ENCODE results near the gene UPF1.

The UPF1 gene

DNA sequence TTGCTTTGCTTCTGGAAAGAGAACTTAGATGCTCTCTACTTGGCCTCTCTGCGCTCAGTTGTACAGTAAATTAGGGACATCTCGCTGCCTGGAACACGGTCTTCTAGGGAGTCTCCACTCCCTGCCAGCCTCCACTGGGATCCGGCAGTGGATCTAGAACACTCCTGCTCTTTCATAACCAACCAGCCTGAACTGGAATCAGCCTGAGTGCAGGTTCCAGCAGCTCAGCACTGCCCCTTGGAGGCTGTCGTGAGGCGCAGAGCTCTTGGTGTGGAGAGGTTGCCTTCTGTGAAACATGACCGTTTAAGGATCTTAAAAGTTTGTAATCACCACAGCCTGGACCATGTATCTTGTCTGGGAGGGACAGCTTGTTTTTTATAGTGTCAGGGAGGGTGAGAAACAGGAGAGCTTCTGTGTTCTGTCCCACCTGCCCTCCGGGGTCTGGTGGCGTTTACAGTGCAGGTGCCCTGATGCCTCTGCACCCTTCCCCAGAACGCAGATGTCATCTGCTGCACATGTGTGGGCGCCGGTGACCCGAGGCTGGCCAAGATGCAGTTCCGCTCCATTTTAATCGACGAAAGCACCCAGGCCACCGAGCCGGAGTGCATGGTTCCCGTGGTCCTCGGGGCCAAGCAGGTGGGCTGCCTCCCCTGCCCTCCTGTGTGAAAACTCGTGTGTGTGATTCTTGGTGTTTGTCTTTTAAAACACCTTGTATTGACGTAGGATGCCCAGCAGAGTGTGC is 24.8 kb downstream of the UPF1 start:
- Histone ChIP-seq H3K9me3 (ENCODE audit: control insufficient read depth, low read length) (no peaks in the 10 kb centered on the region), H3K4me1 (ENCODE audit: control insufficient read depth, insufficient read depth, low read length) (peaks cover 5% of the 10 kb centered on the region), H3K9ac (ENCODE audit: low read length) (no peak overlapping the region), H3K27me3 (ENCODE audit: control insufficient read depth, insufficient read depth, low read length) (no peaks in the 10 kb centered on the region), H3K4me3 (ENCODE audit: low read length) (no peak overlapping the region), H3K36me3 (ENCODE audit: control insufficient read depth, insufficient read depth, low read length) (peaks cover 61% of the 10 kb centered on the region)

DNA sequence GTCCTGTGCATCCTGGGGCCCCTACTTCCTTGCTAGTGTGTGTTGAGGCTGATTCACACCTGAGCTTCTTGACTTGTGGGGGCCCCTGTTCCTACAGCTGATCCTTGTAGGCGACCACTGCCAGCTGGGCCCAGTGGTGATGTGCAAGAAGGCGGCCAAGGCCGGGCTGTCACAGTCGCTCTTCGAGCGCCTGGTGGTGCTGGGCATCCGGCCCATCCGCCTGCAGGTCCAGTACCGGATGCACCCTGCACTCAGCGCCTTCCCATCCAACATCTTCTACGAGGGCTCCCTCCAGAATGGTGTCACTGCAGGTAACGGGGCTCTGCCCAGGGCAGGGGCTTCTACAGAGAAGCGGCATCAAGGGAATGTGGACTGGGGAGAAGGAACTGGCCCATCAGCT is 25.5 kb downstream of the UPF1 start:
- Histone ChIP-seq H3K36me3 (ENCODE audit: control insufficient read depth, insufficient read depth, low read length) (peaks cover 62% of the 10 kb centered on the region), H3K4me1 (ENCODE audit: control insufficient read depth, insufficient read depth, low read length) (peaks cover 5% of the 10 kb centered on the region), H3K4me3 (ENCODE audit: low read length) (no peak overlapping the region), H3K27me3 (ENCODE audit: control insufficient read depth, insufficient read depth, low read length) (no peaks in the 10 kb centered on the region), H3K9ac (ENCODE audit: low read length) (no peak overlapping the region), H3K9me3 (ENCODE audit: control insufficient read depth, low read length) (no peaks in the 10 kb centered on the region)

DNA sequence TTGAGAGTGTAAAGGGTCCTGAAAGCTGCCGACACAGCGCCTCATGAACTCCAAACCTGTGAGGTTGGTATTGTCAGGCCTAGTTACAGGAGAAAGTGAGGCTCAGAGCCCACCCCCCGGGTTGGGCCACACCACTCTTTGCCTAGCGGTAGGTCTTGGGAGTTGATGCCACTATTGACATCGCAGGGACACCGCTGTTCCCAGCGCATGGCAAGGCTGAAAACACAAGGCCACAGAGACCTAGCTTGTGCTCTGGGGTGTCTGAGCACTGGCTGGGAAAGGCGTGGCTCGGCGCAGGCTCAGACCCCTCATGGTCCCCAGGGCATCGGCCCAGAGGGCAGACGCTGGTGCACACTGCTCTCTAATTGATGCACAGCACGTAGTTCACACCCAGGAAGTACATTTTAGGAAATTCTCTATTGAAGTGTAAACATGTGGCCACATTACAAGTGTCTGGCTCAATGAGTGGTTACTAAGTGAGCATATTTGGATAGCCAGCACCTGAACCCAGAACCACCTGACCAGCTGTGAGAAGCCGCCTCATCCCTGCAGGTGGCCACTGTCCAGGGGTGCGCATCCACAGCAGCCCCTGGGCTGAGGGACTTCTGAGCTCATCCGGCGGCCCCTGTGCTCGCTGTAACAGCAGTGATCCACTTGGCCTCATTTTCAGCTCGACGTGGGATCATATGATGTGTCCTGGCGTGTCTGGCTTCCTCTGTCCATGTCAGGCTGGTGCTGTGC is 27.3 kb downstream of the UPF1 start:
- no peak overlapping the region for H3K4me3 ChIP-seq (ENCODE audit: low read length)
- peaks cover 5% of the 10 kb centered on the region for H3K4me1 ChIP-seq (ENCODE audit: control insufficient read depth, insufficient read depth, low read length)
- H3K9me3 ChIP-seq (ENCODE audit: control insufficient read depth, low read length), result no peaks in the 10 kb centered on the region
- H3K27me3 ChIP-seq (ENCODE audit: control insufficient read depth, insufficient read depth, low read length), result no peaks in the 10 kb centered on the region
- peaks cover 63% of the 10 kb centered on the region for H3K36me3 ChIP-seq (ENCODE audit: control insufficient read depth, insufficient read depth, low read length)
- no peak overlapping the region for H3K9ac ChIP-seq (ENCODE audit: low read length)

DNA sequence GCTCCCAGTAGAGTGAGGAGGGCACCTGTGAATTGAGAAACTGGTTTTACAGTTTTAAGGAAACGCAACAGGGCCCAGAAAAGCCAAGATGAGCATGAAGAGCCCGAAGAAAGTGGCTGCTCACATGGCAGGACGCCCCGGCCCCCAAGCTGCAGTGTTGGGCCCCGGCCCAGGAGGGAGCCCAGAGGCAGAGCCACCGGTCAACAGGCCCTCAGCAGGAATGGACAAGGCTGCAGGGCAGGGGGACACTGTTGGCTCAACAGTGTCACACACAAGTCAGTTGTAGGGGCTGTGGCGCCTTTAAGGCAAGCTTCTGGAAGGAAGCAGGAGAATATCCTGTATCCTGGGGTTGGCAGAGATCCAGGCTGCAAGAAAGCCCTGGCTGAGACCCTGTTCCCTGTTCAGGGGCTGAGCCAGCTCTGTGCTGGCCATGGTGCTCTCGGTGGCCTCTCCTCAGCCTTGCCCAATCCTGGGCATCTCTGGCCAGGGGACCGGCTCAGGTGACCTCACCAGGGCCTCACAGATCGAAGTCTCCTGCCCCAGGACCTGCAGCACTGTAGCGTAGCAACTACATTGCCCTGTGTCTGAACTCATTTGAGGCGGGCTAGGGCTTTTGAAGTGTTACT is 28.0 kb downstream of the UPF1 start:
- no peak overlapping the region for H3K4me3 ChIP-seq (ENCODE audit: low read length)
- H3K27me3 ChIP-seq (ENCODE audit: control insufficient read depth, insufficient read depth, low read length), result no peaks in the 10 kb centered on the region
- peaks cover 63% of the 10 kb centered on the region for H3K36me3 ChIP-seq (ENCODE audit: control insufficient read depth, insufficient read depth, low read length)
- peaks cover 5% of the 10 kb centered on the region for H3K4me1 ChIP-seq (ENCODE audit: control insufficient read depth, insufficient read depth, low read length)
- H3K9me3 ChIP-seq (ENCODE audit: control insufficient read depth, low read length), result no peaks in the 10 kb centered on the region
- H3K9ac ChIP-seq (ENCODE audit: low read length), result no peak overlapping the region

DNA sequence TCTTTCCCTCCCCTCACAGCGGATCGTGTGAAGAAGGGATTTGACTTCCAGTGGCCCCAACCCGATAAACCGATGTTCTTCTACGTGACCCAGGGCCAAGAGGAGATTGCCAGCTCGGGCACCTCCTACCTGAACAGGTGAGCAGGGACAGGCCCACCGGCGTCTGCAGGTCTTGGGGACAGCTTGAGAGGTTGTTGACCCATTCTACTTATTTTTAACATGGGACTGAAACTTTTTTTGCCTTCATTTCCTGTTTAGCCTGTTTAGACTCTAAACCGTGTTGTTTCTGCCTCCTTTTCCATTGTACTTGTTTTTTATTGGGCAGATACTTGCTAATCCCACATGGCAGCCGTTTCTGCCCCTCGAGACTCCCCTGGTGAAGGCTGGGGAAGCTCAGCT is 28.5 kb downstream of the UPF1 start:
- H3K27me3 ChIP-seq (ENCODE audit: control insufficient read depth, insufficient read depth, low read length), result no peaks in the 10 kb centered on the region
- H3K4me1 ChIP-seq (ENCODE audit: control insufficient read depth, insufficient read depth, low read length), result peaks cover 5% of the 10 kb centered on the region
- H3K9me3 ChIP-seq (ENCODE audit: control insufficient read depth, low read length), result no peaks in the 10 kb centered on the region
- no peak overlapping the region for H3K9ac ChIP-seq (ENCODE audit: low read length)
- H3K4me3 ChIP-seq (ENCODE audit: low read length), result no peak overlapping the region
- H3K36me3 ChIP-seq (ENCODE audit: control insufficient read depth, insufficient read depth, low read length), result peaks cover 60% of the 10 kb centered on the region

DNA sequence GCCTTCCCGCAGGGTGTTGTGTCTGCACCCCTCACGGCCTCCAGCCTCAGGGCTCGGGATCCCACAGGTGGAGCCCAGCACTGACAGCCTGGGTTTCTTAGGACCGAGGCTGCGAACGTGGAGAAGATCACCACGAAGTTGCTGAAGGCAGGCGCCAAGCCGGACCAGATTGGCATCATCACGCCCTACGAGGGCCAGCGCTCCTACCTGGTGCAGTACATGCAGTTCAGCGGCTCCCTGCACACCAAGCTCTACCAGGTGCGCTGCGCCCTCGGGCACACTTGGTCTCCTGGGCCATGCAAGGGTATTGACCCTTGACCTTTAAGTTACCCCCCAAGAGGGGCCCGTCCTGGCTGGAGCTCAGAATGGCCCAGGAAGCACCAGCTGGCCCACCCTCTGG is 29.0 kb downstream of the UPF1 start:
- Histone ChIP-seq H3K9ac (ENCODE audit: low read length) (no peak overlapping the region), H3K27me3 (ENCODE audit: control insufficient read depth, insufficient read depth, low read length) (no peaks in the 10 kb centered on the region), H3K36me3 (ENCODE audit: control insufficient read depth, insufficient read depth, low read length) (peaks cover 58% of the 10 kb centered on the region), H3K4me3 (ENCODE audit: low read length) (no peak overlapping the region), H3K9me3 (ENCODE audit: control insufficient read depth, low read length) (no peaks in the 10 kb centered on the region), H3K4me1 (ENCODE audit: control insufficient read depth, insufficient read depth, low read length) (peaks cover 5% of the 10 kb centered on the region)

DNA sequence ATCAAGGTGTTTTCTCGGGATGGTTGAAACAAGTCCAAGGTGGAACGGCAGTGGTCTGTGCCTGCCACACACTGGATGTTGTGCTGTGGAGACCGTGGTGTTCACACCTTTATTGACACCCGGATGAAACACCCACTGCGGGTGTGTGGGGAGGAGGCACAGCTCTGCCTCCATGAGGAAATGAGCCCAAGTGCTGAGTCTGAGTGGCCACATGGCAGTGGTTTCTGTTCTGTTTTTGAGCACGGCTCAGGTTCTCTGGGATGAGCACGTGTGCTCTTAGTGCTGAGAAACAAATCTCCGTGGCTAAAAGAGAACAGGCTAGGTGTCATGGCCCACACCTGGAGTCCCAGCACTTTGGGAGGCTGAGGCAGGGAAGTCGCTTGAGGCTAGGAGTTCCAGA is 29.5 kb downstream of the UPF1 start:
- Histone ChIP-seq H3K9ac (ENCODE audit: low read length) (no peak overlapping the region), H3K9me3 (ENCODE audit: control insufficient read depth, low read length) (no peaks in the 10 kb centered on the region), H3K4me3 (ENCODE audit: low read length) (no peak overlapping the region), H3K36me3 (ENCODE audit: control insufficient read depth, insufficient read depth, low read length) (peaks cover 56% of the 10 kb centered on the region), H3K4me1 (ENCODE audit: control insufficient read depth, insufficient read depth, low read length) (peaks cover 5% of the 10 kb centered on the region), H3K27me3 (ENCODE audit: control insufficient read depth, insufficient read depth, low read length) (no peaks in the 10 kb centered on the region)

DNA sequence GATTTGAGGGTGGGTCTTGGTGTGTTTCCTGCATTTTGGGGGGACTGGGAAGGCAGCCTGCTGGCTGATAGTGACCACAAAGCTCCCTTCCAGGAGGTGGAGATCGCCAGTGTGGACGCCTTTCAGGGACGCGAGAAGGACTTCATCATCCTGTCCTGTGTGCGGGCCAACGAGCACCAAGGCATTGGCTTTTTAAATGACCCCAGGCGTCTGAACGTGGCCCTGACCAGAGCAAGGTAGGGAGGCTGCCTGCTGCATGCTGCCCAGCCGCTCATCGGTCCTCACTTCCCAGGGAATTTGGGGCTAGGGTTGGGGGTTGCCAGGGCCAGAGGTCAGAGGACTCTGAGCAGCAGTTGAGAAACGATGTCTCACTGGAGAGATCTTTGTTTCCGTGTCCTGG is 30.2 kb downstream of the UPF1 start:
- H3K4me1 ChIP-seq (ENCODE audit: control insufficient read depth, insufficient read depth, low read length), result peaks cover 5% of the 10 kb centered on the region
- H3K9ac ChIP-seq (ENCODE audit: low read length), result no peak overlapping the region
- no peak overlapping the region for H3K4me3 ChIP-seq (ENCODE audit: low read length)
- H3K27me3 ChIP-seq (ENCODE audit: control insufficient read depth, insufficient read depth, low read length), result no peaks in the 10 kb centered on the region
- no peaks in the 10 kb centered on the region for H3K9me3 ChIP-seq (ENCODE audit: control insufficient read depth, low read length)
- peaks cover 50% of the 10 kb centered on the region for H3K36me3 ChIP-seq (ENCODE audit: control insufficient read depth, insufficient read depth, low read length)

DNA sequence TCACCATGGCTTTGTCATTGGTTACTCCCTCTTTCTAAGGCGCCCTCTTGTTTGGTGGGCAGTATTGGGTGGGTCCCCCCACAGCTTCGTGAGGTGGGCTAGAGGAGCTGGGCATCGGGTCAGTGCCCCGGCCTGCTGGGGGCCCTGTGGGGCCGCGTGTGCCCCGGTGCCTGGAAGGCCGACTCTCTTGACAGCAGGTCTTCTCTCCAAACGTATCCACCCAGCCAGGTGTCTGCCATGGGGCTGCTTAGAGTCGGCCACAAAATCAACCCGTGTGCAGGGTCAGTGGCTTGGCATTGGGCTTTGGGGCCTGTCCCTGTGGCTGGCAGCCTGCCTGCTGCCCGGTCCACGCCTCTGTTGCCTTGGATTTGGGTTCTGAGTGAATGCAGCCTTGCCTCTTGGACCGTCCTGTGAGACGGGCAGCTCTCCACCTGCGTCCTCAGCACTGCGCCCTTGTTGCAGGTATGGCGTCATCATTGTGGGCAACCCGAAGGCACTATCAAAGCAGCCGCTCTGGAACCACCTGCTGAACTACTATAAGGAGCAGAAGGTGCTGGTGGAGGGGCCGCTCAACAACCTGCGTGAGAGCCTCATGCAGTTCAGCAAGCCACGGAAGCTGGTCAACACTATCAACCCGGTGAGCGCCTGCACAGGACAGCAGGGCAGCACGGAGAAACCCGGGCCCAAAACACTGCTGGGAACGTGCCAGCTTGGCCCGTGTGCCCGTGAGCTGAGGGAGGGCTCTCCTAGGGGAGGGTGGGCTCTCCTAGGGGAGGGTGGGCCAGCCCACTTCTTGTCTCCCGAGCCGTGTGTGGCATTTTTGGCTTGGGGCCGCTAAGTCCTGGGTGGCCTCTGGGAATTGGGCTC is 31.4 kb downstream of the UPF1 start:
- Histone ChIP-seq H3K27me3 (ENCODE audit: control insufficient read depth, insufficient read depth, low read length) (no peaks in the 10 kb centered on the region), H3K4me1 (ENCODE audit: control insufficient read depth, insufficient read depth, low read length) (peaks cover 5% of the 10 kb centered on the region), H3K9ac (ENCODE audit: low read length) (no peak overlapping the region), H3K9me3 (ENCODE audit: control insufficient read depth, low read length) (no peaks in the 10 kb centered on the region), H3K4me3 (ENCODE audit: low read length) (no peak overlapping the region), H3K36me3 (ENCODE audit: control insufficient read depth, insufficient read depth, low read length) (peaks cover 53% of the 10 kb centered on the region)

DNA sequence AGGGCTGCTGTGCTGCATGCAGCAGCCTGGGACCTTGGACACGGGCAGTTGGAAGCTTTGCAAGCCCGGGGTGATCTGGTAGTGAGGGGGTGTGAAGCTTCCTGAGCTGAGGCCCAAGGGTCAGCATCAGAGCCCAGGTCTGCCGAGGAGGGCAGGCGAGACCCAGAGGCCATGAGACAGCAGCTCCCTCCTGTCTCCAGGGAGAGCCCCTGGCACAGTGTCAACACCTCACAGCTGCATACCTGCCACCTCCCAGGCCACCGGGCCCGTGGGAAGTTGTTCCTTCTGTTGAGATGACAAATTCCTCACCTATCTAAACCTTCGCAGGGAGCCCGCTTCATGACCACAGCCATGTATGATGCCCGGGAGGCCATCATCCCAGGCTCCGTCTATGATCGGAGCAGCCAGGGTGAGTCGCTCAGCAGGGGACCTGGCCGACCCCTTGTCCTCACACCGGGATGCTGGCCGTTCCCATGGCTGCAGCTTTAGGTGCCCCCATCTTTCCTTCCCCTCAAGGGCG is 32.1 kb downstream of the UPF1 start:
- Histone ChIP-seq H3K36me3 (ENCODE audit: control insufficient read depth, insufficient read depth, low read length) (peaks cover 51% of the 10 kb centered on the region), H3K27me3 (ENCODE audit: control insufficient read depth, insufficient read depth, low read length) (no peaks in the 10 kb centered on the region), H3K4me3 (ENCODE audit: low read length) (no peak overlapping the region), H3K9ac (ENCODE audit: low read length) (no peak overlapping the region), H3K4me1 (ENCODE audit: control insufficient read depth, insufficient read depth, low read length) (peaks cover 5% of the 10 kb centered on the region), H3K9me3 (ENCODE audit: control insufficient read depth, low read length) (no peaks in the 10 kb centered on the region)

DNA sequence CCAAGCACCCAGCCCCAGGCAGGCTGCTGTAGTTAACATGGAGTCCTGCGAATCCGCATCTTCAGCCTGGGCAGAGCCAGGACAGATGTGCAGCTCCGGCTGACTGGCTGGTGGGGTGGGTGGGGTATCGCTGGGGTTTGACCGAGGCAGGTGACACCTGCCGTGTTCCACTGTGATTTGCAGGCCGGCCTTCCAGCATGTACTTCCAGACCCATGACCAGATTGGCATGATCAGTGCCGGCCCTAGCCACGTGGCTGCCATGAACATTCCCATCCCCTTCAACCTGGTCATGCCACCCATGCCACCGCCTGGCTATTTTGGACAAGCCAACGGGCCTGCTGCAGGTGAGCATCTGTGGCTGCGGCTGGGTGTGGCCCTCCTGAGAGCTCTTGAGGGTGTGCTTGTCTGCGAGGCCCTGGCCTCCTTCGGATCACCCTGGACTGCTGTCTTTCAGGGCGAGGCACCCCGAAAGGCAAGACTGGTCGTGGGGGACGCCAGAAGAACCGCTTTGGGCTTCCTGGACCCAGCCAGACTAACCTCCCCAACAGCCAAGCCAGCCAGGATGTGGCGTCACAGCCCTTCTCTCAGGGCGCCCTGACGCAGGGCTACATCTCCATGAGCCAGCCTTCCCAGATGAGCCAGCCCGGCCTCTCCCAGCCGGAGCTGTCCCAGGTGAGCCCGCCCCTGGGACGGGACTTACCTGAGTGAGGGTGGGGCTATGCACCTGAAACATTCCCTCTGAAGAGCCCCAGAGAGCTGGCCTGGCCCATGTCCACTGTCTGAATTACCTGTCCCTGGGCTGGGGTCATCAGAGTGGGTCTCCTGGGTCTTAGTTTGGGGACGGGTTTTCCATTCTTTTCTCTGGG is 33.6 kb downstream of the UPF1 start:
- Histone ChIP-seq H3K4me3 (ENCODE audit: low read length) (no peak overlapping the region), H3K4me1 (ENCODE audit: control insufficient read depth, insufficient read depth, low read length) (peaks cover 5% of the 10 kb centered on the region), H3K27me3 (ENCODE audit: control insufficient read depth, insufficient read depth, low read length) (no peaks in the 10 kb centered on the region), H3K9me3 (ENCODE audit: control insufficient read depth, low read length) (no peaks in the 10 kb centered on the region), H3K36me3 (ENCODE audit: control insufficient read depth, insufficient read depth, low read length) (peaks cover 37% of the 10 kb centered on the region), H3K9ac (ENCODE audit: low read length) (no peak overlapping the region)
